ENCODE measurements around the gene TMEM200A.

DNA sequence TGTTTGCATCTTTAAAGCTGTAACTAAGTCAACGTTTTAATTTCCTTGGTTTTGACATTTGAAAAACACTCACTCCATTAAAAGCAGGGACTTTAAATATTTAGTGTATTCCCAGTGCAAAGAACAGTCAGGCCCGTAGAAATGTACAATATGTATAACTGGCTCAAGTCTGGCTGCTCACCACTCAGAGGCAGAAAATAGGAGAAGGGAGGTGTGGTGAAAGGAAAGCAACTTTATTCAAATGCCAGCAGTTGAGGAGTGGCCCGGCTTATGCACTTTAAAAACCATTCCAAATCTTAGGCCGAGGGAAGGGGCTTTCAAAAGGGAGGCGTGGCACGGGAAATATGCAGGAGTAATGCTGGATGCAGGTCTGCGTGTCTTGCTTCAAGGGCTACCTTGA is 120.6 kb downstream of the TMEM200A start:
- TF ChIP-seq, protein P1, sequence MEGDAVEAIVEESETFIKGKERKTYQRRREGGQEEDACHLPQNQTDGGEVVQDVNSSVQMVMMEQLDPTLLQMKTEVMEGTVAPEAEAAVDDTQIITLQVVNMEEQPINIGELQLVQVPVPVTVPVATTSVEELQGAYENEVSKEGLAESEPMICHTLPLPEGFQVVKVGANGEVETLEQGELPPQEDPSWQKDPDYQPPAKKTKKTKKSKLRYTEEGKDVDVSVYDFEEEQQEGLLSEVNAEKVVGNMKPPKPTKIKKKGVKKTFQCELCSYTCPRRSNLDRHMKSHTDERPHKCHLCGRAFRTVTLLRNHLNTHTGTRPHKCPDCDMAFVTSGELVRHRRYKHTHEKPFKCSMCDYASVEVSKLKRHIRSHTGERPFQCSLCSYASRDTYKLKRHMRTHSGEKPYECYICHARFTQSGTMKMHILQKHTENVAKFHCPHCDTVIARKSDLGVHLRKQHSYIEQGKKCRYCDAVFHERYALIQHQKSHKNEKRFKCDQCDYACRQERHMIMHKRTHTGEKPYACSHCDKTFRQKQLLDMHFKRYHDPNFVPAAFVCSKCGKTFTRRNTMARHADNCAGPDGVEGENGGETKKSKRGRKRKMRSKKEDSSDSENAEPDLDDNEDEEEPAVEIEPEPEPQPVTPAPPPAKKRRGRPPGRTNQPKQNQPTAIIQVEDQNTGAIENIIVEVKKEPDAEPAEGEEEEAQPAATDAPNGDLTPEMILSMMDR (IDR thresholded peaks at IDR 0.05) = no peak
- TF ChIP-seq POLR2A (IDR thresholded peaks at IDR 0.05; ENCODE audit: low read depth) (no peak), POLR2AphosphoS5 (IDR thresholded peaks at IDR 0.05) (no peak)
